Ectodermal cell (in vitro differentiated cells): Measurements from ENCODE around the gene DNAAF1. TPM values are rescaled to one million over a fixed set of nuclear protein-coding genes. Genes with fewer than 3 reads are reported as not detected.
A peak's percentile ranks its signal among the peaks of the same experiment; 100 is the strongest.

ENCODE experiments used
- H3K27ac ChIP-seq: 2 replicates; pipeline ENCODE4 v1.7.0; 2013; ENCODE audit warnings: mild to moderate bottlenecking, low read depth, low read length; ENCODE audit not compliant: insufficient read depth, poor library complexity, severe bottlenecking
- H3K27me3 ChIP-seq: 2 replicates; pipeline ENCODE4 v1.7.0; 2013; ENCODE audit warnings: mild to moderate bottlenecking, low read length; ENCODE audit not compliant: insufficient read depth, control insufficient read depth, poor library complexity, severe bottlenecking
- H3K36me3 ChIP-seq: one replicate; pipeline ENCODE4 v1.7.0; 2013; ENCODE audit warnings: low read length; ENCODE audit not compliant: control insufficient read depth, insufficient read depth
- H3K4me1 ChIP-seq: one replicate; pipeline ENCODE4 v1.7.0; 2013; ENCODE audit warnings: low read length; ENCODE audit not compliant: control insufficient read depth, insufficient read depth
- H3K4me3 ChIP-seq: 2 replicates; pipeline ENCODE4 v1.7.0; 2013; ENCODE audit warnings: low read depth, low read length, control low read depth; ENCODE audit not compliant: insufficient read depth
- H3K9me3 ChIP-seq: 2 replicates; pipeline ENCODE4 v1.7.0; 2013; ENCODE audit warnings: mild to moderate bottlenecking, low read length, moderate library complexity; ENCODE audit not compliant: control insufficient read depth
- WGBS, 2 experiments: methylation state at CpG; one replicate each; pipeline ENCODE4 v1.1.7; 2013; ENCODE audit warnings: missing lambda C conversion rate in 2 of 2; 5-methylcytosine and 5-hydroxymethylcytosine counted together
- polyA plus RNA-seq, 4 experiments: library from polyadenylated mRNA; stranded (reverse); fragments of 50-300 nt; gene quantifications; one replicate each; pipeline ENCODE4 v1.2.3, GENCODE V29; 2013

DNAAF1 gene
- 0.87 TPM for polyA plus RNA-seq (2013, experiment 1 of 4)
- 0.57 TPM for polyA plus RNA-seq (2013, experiment 2 of 4)
- 0.48 TPM for polyA plus RNA-seq (2013, experiment 3 of 4)
- 1.1 TPM for polyA plus RNA-seq (2013, experiment 4 of 4)

- Histone ChIP-seq H3K4me1 (no peaks in the 10 kb centered on the region), H3K4me3 (peak within 1 kb of the TSS; percentile 92), H3K27me3 (peaks cover 18% of the 10 kb centered on the region), H3K9me3 (no peaks in the 10 kb centered on the region), H3K27ac (peak within 1 kb of the TSS; percentile 60), H3K36me3 (no peaks in the 10 kb centered on the region)
- 0 to 1% methylated on average over 89 of the region's 89 CpGs for WGBS, 2 experiments
Measured at GRCh38 chr16:84144859-84145639, at the start of gene DNAAF1, which contains the start of gene HSDL1. Gene DNAAF1, plus strand, starts transcription at chr16:84145308. Its CDS starts 133 bp downstream, at chr16:84145441. Gene HSDL1, minus strand, starts transcription at chr16:84145177. Its CDS starts 13,856 bp downstream, at chr16:84131321.

- Histone ChIP-seq H3K36me3 (peaks cover 36% of the 10 kb centered on the region), H3K9me3 (no peaks in the 10 kb centered on the region), H3K4me3 (no peak overlapping the region), H3K27me3 (no peaks in the 10 kb centered on the region), H3K27ac (no peak overlapping the region), H3K4me1 (no peaks in the 10 kb centered on the region)
- WGBS, 2 experiments = 95 to 97% methylated on average over 14 of the region's 14 CpGs
Measured at GRCh38 chr16:84095466-84095865, 49.6 kb upstream of the DNAAF1 start.

GRCh38 chr16:84096447-84097005, 48.6 kb upstream of the DNAAF1 start:
- Histone ChIP-seq H3K27ac (no peak overlapping the region), H3K9me3 (no peaks in the 10 kb centered on the region), H3K36me3 (peaks cover 32% of the 10 kb centered on the region), H3K27me3 (no peaks in the 10 kb centered on the region), H3K4me1 (no peaks in the 10 kb centered on the region), H3K4me3 (no peak overlapping the region)
- 94 to 95% methylated on average over 4 of the region's 4 CpGs for WGBS, 2 experiments

GRCh38 chr16:84098939-84099338, 46.2 kb upstream of the DNAAF1 start:
- H3K4me3 ChIP-seq = no peak overlapping the region
- peaks cover 15% of the 10 kb centered on the region for H3K36me3 ChIP-seq
- no peaks in the 10 kb centered on the region for H3K9me3 ChIP-seq
- H3K27ac ChIP-seq = no peak overlapping the region
- H3K4me1 ChIP-seq = no peaks in the 10 kb centered on the region
- 94 to 96% methylated on average over 7 of the region's 7 CpGs for WGBS, 2 experiments
- H3K27me3 ChIP-seq = no peaks in the 10 kb centered on the region

- H3K4me1 ChIP-seq = no peaks in the 10 kb centered on the region
- no peaks in the 10 kb centered on the region for H3K9me3 ChIP-seq
- no peak overlapping the region for H3K27ac ChIP-seq
- no peaks in the 10 kb centered on the region for H3K27me3 ChIP-seq
- H3K4me3 ChIP-seq = no peak overlapping the region
- H3K36me3 ChIP-seq = peaks cover 6% of the 10 kb centered on the region
- 87 to 95% methylated on average over 5 of the region's 5 CpGs for WGBS, 2 experiments
Measured at GRCh38 chr16:84103678-84104077, 41.4 kb upstream of the DNAAF1 start.

DNA sequence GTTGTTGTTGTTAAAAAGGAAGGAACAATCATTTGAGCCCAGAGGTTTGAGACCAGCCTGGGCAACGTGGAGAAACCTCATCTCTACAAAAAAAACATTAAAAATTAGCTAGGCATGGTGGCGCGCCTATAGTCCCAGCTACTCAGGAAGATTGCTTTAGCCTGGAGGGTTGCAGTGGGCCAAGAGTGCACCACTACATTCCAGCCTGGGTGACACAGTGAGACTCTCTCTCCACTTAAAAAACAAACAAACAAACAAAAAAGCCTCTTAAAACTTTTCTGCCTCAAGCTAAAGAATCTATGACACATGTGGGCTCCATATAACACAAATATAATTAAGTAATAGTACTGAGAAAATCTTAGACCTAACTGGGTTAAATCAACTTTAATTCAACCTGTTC, 40.9 kb upstream of the DNAAF1 start:
- no peaks in the 10 kb centered on the region for H3K27me3 ChIP-seq
- 92% methylated on average over 3 of the region's 3 CpGs for WGBS, 2 experiments
- no peaks in the 10 kb centered on the region for H3K4me1 ChIP-seq
- no peaks in the 10 kb centered on the region for H3K9me3 ChIP-seq
- no peak overlapping the region for H3K27ac ChIP-seq
- H3K36me3 ChIP-seq = peaks cover 4% of the 10 kb centered on the region
- no peak overlapping the region for H3K4me3 ChIP-seq

DNA sequence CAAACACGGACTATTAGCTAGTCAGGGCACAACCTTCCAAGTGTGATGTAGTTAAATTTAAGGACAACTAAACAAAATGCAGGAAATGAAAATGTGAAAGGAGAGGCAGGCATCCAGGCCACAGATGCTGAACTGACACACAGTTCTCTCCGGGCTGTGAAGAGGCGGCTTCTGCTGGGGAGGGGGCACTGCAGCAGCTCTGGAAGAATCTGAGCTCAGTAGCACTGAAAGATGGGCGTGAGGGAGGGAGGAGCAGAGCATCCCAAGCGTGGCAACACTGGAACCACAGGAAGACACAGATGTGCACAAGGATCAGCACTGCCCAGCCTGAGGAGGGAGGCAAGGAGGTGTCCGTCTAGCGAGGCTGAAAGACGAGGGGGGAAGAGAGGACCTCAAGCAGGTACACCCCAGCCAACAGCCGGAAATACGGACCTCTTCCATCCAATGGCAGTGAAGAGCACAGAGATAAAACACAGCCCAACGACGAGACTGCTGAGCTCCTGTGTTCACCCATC, 39.8 kb upstream of the DNAAF1 start:
- no peak overlapping the region for H3K27ac ChIP-seq
- H3K4me3 ChIP-seq = no peak overlapping the region
- WGBS, 2 experiments = 84 to 87% methylated on average over 12 of the region's 12 CpGs
- H3K9me3 ChIP-seq = no peaks in the 10 kb centered on the region
- H3K36me3 ChIP-seq = peaks cover 4% of the 10 kb centered on the region
- no peaks in the 10 kb centered on the region for H3K4me1 ChIP-seq
- no peaks in the 10 kb centered on the region for H3K27me3 ChIP-seq

- WGBS, 2 experiments = 86 to 91% methylated on average over 12 to 13 of the region's 13 CpGs
- Histone ChIP-seq H3K27me3 (no peaks in the 10 kb centered on the region), H3K36me3 (peaks cover 4% of the 10 kb centered on the region), H3K4me3 (no peak overlapping the region), H3K27ac (no peak overlapping the region), H3K9me3 (no peaks in the 10 kb centered on the region), H3K4me1 (no peaks in the 10 kb centered on the region)
Measured at GRCh38 chr16:84105948-84106740, 39.0 kb upstream of the DNAAF1 start.

- H3K27me3 ChIP-seq = no peaks in the 10 kb centered on the region
- H3K27ac ChIP-seq = no peak overlapping the region
- H3K9me3 ChIP-seq = no peaks in the 10 kb centered on the region
- H3K4me1 ChIP-seq = no peaks in the 10 kb centered on the region
- H3K36me3 ChIP-seq = no peaks in the 10 kb centered on the region
- H3K4me3 ChIP-seq = no peak overlapping the region
- WGBS, 2 experiments = 86% methylated on average over 2 of the region's 2 CpGs
Measured at GRCh38 chr16:84107921-84108320, 37.2 kb upstream of the DNAAF1 start.
